Neural cell (in vitro differentiated cells): Measurements from ENCODE around the gene SORL1-AS1.

Source experiments
- H2AFZ ChIP-seq: fragments of 200-600, 300-800 bp; sonication (generic), shearing (Covaris generic); 2 replicates; pipeline ENCODE4 v1.6.0; 2014; ENCODE audit warnings: low read depth, mild to moderate bottlenecking, antibody characterized with exemption, low read length, moderate library complexity
- H3F3A ChIP-seq: fragments of 200-600 bp; shearing (Covaris generic); 2 replicates; pipeline ENCODE4 v1.6.1; 2016; ENCODE audit warnings: mild to moderate bottlenecking, moderate library complexity, mixed read lengths, antibody characterized with exemption, low read length; ENCODE audit not compliant: insufficient read depth, poor library complexity, severe bottlenecking
- H3K27ac ChIP-seq: fragments of 200-600, 300-800 bp; sonication (generic), shearing (Covaris generic); 2 replicates; pipeline ENCODE4 v1.5.1; 2014; ENCODE audit warnings: mild to moderate bottlenecking, low read length, moderate library complexity
- H3K27me3 ChIP-seq: fragments of 300-800, 200-600 bp; sonication (generic), shearing (Covaris generic); 2 replicates; pipeline ENCODE4 v1.6.0; 2014; ENCODE audit warnings: mild to moderate bottlenecking, low read depth, low read length, moderate library complexity; ENCODE audit not compliant: insufficient read depth
- H3K36me3 ChIP-seq: fragments of 300-800, 200-600 bp; sonication (generic), shearing (Covaris generic); 2 replicates; pipeline ENCODE4 v1.5.1; 2014; ENCODE audit warnings: mild to moderate bottlenecking, antibody characterized with exemption, low read length, moderate library complexity; ENCODE audit not compliant: insufficient read depth
- H3K4me2 ChIP-seq: fragments of 300-800, 200-600 bp; sonication (generic), shearing (Covaris generic); 2 replicates; pipeline ENCODE4 v1.6.0; 2014; ENCODE audit warnings: mild to moderate bottlenecking, low read length
- H3K4me3 ChIP-seq: fragments of 300-800, 200-600 bp; sonication (generic), shearing (Covaris generic); 2 replicates; pipeline ENCODE4 v1.5.1; 2014; ENCODE audit warnings: mild to moderate bottlenecking, low read length, moderate library complexity
- H3K79me2 ChIP-seq: fragments of 200-600 bp; shearing (Covaris generic); replicated peaks from 2 replicates; pipeline ENCODE4 v1.6.0; 2014; ENCODE audit warnings: mild to moderate bottlenecking, low read length, moderate library complexity; ENCODE audit not compliant: insufficient read depth
- H3K9ac ChIP-seq: fragments of 300-800, 200-600 bp; sonication (generic), shearing (Covaris generic); 2 replicates; pipeline ENCODE4 v1.6.1; 2016; ENCODE audit warnings: mild to moderate bottlenecking, low read length, mixed read lengths
- H3K9me2 ChIP-seq: fragments of 200-600 bp; shearing (Covaris generic); 2 replicates; pipeline ENCODE4 v1.6.1; 2016; ENCODE audit warnings: mild to moderate bottlenecking, low read length, mixed read lengths; ENCODE audit not compliant: insufficient read depth
- H3K9me3 ChIP-seq: fragments of 200-600, 300-800 bp; sonication (generic), shearing (Covaris generic); 2 replicates; pipeline ENCODE4 v1.6.1; 2016; ENCODE audit warnings: mild to moderate bottlenecking, mixed run types, low read length, moderate library complexity, mixed read lengths
- H4K20me1 ChIP-seq: fragments of 200-600 bp; shearing (Covaris generic); 2 replicates; pipeline ENCODE4 v1.6.1; 2016; ENCODE audit warnings: mild to moderate bottlenecking, mixed run types; ENCODE audit not compliant: insufficient read depth
- EP300 ChIP-seq: fragments of 450-650 bp; conservative IDR thresholded peaks from 2 replicates; pipeline ENCODE4 v1.6.1; 2014; ENCODE audit warnings: antibody characterized with exemption, mild to moderate bottlenecking, moderate library complexity; ENCODE audit not compliant: poor library complexity, severe bottlenecking
- EZH2 ChIP-seq: fragments of 200-600, 300-800 bp; shearing (Covaris generic), sonication (generic); IDR thresholded peaks from 2 replicates; pipeline ENCODE4 v1.6.1; 2014; ENCODE audit warnings: antibody characterized with exemption, low read length, borderline replicate concordance, mild to moderate bottlenecking; ENCODE audit not compliant: insufficient read depth, poor library complexity, severe bottlenecking
- MXI1 ChIP-seq: fragments of 450-650 bp; conservative IDR thresholded peaks from 2 replicates; pipeline ENCODE4 v1.6.1; 2014; ENCODE audit warnings: antibody characterized with exemption, mild to moderate bottlenecking; ENCODE audit not compliant: poor library complexity, severe bottlenecking
- POLR2AphosphoS5 ChIP-seq: IDR thresholded peaks from 2 replicates; pipeline ENCODE4 v1.6.1; 2012
- RAD21 ChIP-seq: fragments of 450-650 bp; conservative IDR thresholded peaks from 2 replicates; pipeline ENCODE4 v1.6.1; 2014; ENCODE audit warnings: antibody characterized with exemption, mild to moderate bottlenecking, moderate library complexity
- SMC3 ChIP-seq: fragments of 450-650 bp; conservative IDR thresholded peaks from 2 replicates; pipeline ENCODE4 v1.6.1; 2014; ENCODE audit warnings: antibody characterized with exemption, mild to moderate bottlenecking, moderate library complexity; ENCODE audit not compliant: poor library complexity
- TAF1 ChIP-seq: IDR thresholded peaks from 2 replicates; pipeline ENCODE4 v1.6.1; 2012; ENCODE audit warnings: low read depth
- TF ChIP-seq, protein P1 (sequence below): fragments of 450-650 bp; IDR thresholded peaks from 2 replicates; pipeline ENCODE4 v1.5.1; 2014; ENCODE audit warnings: antibody characterized with exemption, mild to moderate bottlenecking, moderate library complexity; ENCODE audit not compliant: poor library complexity, severe bottlenecking
- TF ChIP-seq, protein P2 (sequence below): IDR thresholded peaks from 2 replicates; pipeline ENCODE4 v1.6.1; 2012; ENCODE audit warnings: borderline replicate concordance

SORL1-AS1 gene

DNA sequence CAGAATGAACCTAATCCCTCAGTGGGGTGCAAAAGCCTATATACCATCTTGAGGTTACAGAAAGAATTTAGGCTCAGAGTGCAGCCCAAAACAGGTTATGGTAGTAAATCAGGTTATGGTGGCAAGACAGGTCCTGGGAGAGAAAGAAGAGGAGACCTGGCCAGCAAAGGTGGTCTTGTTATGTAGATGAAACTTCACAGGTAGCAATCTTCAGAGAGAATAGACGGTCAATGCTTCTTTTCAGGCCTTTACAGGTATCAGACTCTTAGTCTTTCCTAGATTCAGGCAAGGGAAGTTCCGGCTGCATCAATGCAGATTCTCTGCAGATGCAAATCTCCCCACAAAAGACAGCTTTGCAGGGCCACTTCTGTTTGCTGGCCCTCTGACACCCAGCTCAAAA is 46.5 kb downstream of the SORL1-AS1 start:
- Histone ChIP-seq H3K79me2 (no peaks in the 10 kb centered on the region), H3K4me2 (no peak overlapping the region), H3K9me3 (no peaks in the 10 kb centered on the region), H3K27ac (no peak overlapping the region), H3F3A (no peaks in the 10 kb centered on the region), H3K9me2 (no peaks in the 10 kb centered on the region), H3K36me3 (no peaks in the 10 kb centered on the region), H3K4me3 (no peak overlapping the region), H3K9ac (no peak overlapping the region), H4K20me1 (no peaks in the 10 kb centered on the region), H3K27me3 (no peaks in the 10 kb centered on the region), H2AFZ (no peak overlapping the region)
- TF ChIP-seq RAD21 (no peak), EZH2 (no peak), MXI1 (no peak), SMC3 (no peak), EP300 (no peak), POLR2AphosphoS5 (no peak), TAF1 (no peak)
- TF ChIP-seq, protein P1, sequence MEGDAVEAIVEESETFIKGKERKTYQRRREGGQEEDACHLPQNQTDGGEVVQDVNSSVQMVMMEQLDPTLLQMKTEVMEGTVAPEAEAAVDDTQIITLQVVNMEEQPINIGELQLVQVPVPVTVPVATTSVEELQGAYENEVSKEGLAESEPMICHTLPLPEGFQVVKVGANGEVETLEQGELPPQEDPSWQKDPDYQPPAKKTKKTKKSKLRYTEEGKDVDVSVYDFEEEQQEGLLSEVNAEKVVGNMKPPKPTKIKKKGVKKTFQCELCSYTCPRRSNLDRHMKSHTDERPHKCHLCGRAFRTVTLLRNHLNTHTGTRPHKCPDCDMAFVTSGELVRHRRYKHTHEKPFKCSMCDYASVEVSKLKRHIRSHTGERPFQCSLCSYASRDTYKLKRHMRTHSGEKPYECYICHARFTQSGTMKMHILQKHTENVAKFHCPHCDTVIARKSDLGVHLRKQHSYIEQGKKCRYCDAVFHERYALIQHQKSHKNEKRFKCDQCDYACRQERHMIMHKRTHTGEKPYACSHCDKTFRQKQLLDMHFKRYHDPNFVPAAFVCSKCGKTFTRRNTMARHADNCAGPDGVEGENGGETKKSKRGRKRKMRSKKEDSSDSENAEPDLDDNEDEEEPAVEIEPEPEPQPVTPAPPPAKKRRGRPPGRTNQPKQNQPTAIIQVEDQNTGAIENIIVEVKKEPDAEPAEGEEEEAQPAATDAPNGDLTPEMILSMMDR, result no peak
- TF ChIP-seq, protein P2, sequence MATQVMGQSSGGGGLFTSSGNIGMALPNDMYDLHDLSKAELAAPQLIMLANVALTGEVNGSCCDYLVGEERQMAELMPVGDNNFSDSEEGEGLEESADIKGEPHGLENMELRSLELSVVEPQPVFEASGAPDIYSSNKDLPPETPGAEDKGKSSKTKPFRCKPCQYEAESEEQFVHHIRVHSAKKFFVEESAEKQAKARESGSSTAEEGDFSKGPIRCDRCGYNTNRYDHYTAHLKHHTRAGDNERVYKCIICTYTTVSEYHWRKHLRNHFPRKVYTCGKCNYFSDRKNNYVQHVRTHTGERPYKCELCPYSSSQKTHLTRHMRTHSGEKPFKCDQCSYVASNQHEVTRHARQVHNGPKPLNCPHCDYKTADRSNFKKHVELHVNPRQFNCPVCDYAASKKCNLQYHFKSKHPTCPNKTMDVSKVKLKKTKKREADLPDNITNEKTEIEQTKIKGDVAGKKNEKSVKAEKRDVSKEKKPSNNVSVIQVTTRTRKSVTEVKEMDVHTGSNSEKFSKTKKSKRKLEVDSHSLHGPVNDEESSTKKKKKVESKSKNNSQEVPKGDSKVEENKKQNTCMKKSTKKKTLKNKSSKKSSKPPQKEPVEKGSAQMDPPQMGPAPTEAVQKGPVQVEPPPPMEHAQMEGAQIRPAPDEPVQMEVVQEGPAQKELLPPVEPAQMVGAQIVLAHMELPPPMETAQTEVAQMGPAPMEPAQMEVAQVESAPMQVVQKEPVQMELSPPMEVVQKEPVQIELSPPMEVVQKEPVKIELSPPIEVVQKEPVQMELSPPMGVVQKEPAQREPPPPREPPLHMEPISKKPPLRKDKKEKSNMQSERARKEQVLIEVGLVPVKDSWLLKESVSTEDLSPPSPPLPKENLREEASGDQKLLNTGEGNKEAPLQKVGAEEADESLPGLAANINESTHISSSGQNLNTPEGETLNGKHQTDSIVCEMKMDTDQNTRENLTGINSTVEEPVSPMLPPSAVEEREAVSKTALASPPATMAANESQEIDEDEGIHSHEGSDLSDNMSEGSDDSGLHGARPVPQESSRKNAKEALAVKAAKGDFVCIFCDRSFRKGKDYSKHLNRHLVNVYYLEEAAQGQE, result no peak

DNA sequence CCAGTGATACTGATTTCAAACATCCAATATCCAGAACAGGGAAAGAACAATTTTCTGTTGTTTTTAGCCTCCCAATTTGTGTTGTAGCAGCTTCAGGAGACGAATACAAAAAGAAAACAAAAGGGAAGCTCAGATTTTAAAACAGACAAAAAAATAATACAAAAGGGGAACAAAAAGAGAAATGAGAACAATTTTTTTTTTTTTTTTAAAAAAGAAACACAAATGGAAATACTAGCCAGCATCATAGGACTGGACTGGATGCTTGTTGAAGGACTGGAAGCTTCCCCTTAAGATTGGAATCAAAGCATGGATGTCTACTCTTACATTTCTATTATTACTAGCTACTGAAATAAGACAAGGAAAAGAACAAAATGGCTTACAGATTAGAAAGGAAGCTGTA is 47.1 kb downstream of the SORL1-AS1 start:
- Histone ChIP-seq H2AFZ (no peak overlapping the region), H3K36me3 (no peaks in the 10 kb centered on the region), H3K9me3 (no peaks in the 10 kb centered on the region), H4K20me1 (no peaks in the 10 kb centered on the region), H3K9ac (no peak overlapping the region), H3K4me2 (no peak overlapping the region), H3K27ac (no peak overlapping the region), H3K4me3 (no peak overlapping the region), H3K9me2 (no peaks in the 10 kb centered on the region), H3K79me2 (no peaks in the 10 kb centered on the region), H3K27me3 (no peaks in the 10 kb centered on the region), H3F3A (no peaks in the 10 kb centered on the region)
- TF ChIP-seq EP300 (no peak), EZH2 (no peak), TAF1 (no peak), MXI1 (no peak), RAD21 (no peak), SMC3 (no peak), POLR2AphosphoS5 (no peak)
- TF ChIP-seq, protein P2, result no peak
- TF ChIP-seq, protein P1, result no peak
